Gastrocnemius medialis (tissue), 4 donors: ENCODE measurements around the gene RGPD4.
"Not testable (repeated sequence)": the region's sequence is repeated elsewhere in the genome, so short reads cannot be mapped to it uniquely, and the experiment has no call there.

Experiments used
- POLR2A ChIP-seq, 2 donors: fragments of 450-650 bp; IDR thresholded peaks; one replicate each; pipeline ENCODE4 v1.6.1; 2017; ENCODE audit warnings: antibody characterized with exemption in 2 of 2, mild to moderate bottlenecking in 2 of 2, moderate library complexity in 2 of 2
- TF ChIP-seq, protein P1 (sequence below), 5 experiments: fragments of 450-650 bp in 3 of 5; fragments of 200-600 bp in 2 of 5; sonication (generic) in 2 of 5; IDR thresholded peaks in 4 of 5; conservative IDR thresholded peaks in 1 of 5; 1 replicate in 4 of 5; 2 replicates in 1 of 5; pipeline ENCODE4 v1.5.1; 2016 to 2019; ENCODE audit warnings: antibody characterized with exemption in 5 of 5, mild to moderate bottlenecking in 3 of 5, moderate library complexity in 3 of 5

DNA sequence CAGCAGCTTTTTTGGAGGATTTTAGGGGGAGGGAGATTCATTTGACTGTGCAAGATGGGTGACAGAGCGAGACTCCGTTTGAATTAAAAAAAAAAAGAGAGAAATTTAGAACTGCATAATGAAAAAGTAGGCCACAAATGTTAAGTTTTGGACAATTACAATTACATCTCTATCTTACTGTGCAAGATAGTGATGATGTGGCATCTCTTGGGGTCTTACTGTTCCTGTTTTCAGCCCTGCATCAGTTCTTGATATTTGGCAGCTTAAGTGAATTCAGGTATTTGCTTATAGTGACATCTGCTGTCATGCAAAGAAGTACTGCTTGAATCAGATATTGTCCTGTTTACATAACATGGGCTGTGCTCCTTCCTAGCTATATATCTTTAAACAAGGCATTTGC lies 6.5 kb downstream of the RGPD4 start:
- TF ChIP-seq, protein P1, sequence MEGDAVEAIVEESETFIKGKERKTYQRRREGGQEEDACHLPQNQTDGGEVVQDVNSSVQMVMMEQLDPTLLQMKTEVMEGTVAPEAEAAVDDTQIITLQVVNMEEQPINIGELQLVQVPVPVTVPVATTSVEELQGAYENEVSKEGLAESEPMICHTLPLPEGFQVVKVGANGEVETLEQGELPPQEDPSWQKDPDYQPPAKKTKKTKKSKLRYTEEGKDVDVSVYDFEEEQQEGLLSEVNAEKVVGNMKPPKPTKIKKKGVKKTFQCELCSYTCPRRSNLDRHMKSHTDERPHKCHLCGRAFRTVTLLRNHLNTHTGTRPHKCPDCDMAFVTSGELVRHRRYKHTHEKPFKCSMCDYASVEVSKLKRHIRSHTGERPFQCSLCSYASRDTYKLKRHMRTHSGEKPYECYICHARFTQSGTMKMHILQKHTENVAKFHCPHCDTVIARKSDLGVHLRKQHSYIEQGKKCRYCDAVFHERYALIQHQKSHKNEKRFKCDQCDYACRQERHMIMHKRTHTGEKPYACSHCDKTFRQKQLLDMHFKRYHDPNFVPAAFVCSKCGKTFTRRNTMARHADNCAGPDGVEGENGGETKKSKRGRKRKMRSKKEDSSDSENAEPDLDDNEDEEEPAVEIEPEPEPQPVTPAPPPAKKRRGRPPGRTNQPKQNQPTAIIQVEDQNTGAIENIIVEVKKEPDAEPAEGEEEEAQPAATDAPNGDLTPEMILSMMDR (IDR thresholded peaks at IDR 0.05 in 4 of 5, conservative IDR thresholded peaks at IDR 0.05 in 1 of 5), result not testable (repeated sequence)
- TF ChIP-seq POLR2A (IDR thresholded peaks at IDR 0.05), result not testable (repeated sequence)
